H1 (cell line): ENCODE data around the gene RASAL1. TPM values are rescaled to one million over a fixed set of nuclear protein-coding genes. Genes with fewer than 3 reads are reported as not detected.
A peak's percentile ranks its signal among the peaks of the same experiment; 100 is the strongest.

Experiments used
- RAD21 ChIP-seq, 2 experiments: IDR thresholded peaks in 1 of 2; conservative IDR thresholded peaks in 1 of 2; 2 replicates each; pipeline ENCODE4 v1.6.1; 2011; ENCODE audit warnings: low read depth in 2 of 2, low read length in 2 of 2, improper control_type of control experiment in 1 of 2, inconsistent platforms in 1 of 2, mild to moderate bottlenecking in 1 of 2, moderate library complexity in 1 of 2
- RNF2 ChIP-seq: fragments of 200-900, 300-1000 bp; sonication (generic); IDR thresholded peaks from 2 replicates; pipeline ENCODE4 v1.7.1; 2016; ENCODE audit warnings: borderline replicate concordance, low read depth, mild to moderate bottlenecking, antibody characterized with exemption, low read length; ENCODE audit not compliant: poor library complexity, severe bottlenecking; ENCODE audit errors: missing control alignments
- TBP ChIP-seq: IDR thresholded peaks from 2 replicates; pipeline ENCODE4 v1.6.1; 2011; ENCODE audit warnings: low read depth, low read length, improper control_type of control experiment
- TCF12 ChIP-seq: IDR thresholded peaks from 2 replicates; pipeline ENCODE4 v1.6.1; 2011; ENCODE audit warnings: low read depth, mild to moderate bottlenecking, low read length
- polyA plus RNA-seq, 7 experiments: library from polyadenylated mRNA; depleted of rRNA in 3 of 7; stranded (reverse) in 5 of 7; unstranded in 2 of 7; fragments of >200 nt in 5 of 7; fragments of 200-250 nt in 2 of 7; gene quantifications; 1 replicate in 5 of 7; 2 replicates in 1 of 7; 4 replicates in 1 of 7; pipeline versions ENCODE4 v1.2.1 to v1.2.3, GENCODE V29; 2011 to 2013; ENCODE audit warnings: missing spikeins in 2 of 7, mixed read lengths in 2 of 7
- total RNA-seq: library from RNA; stranded (reverse); fragmentation: NEBNext Ultra II Directional; extraction: Animal tissue kit (Norgen Biotek cat#: 25700); gene quantifications from 2 replicates; pipeline ENCODE4 v1.2.1, GENCODE V29; 2021

RASAL1 gene
- total and polyA plus RNA-seq, 2 of the 8 experiments (the other 6 are each of a cell fraction or from before 2014, with no cell fraction given) = 3.7 to 5.0 TPM

DNA sequence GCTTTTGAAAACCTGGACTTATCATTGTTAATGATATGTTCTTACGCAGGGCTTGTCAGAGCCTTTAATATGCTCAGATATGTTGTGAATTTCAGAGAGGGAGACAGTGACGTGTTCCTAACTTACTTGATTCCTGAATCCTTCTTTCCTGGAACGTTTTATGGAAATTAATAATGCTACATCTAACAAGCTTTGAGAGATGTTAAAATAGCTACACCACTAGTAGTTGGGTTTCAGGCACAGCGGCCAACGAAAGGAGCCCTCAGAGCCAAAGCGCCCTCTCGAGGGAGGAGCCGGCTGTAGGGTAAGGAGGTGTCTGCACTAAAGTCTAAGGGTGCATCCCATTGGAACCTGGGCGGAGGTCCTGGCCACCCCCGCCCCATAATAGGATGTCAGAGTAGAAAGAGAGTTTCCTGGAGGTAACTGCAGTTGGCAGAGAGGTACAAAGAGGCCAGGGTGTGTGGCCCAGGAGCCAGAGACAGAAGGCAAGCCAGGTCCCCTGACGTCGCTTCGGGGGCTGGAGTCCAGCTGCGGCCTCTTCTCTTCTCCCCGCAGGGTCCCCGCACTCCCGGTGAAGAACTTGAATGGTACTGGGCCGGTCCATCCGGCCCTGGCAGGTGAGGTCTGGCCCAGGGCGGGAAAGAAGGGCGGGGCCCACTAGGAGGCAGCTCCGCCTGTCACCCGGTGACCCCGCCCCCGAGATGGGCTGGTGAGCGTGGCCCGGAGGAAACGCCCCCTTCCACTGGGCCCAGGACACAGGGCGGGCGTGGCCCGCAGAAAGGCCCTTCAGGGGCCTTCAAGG is 42.8 kb downstream of the RASAL1 start (continued):
- TF ChIP-seq TCF12 (no peak), TBP (0 out of 2 replicates have a peak, but pooled peaks have one; percentile 34), RNF2 (no peak), RAD21 (IDR thresholded peaks at IDR 0.05 in 1 of 2, conservative IDR thresholded peaks at IDR 0.05 in 1 of 2; ENCODE audit: low read depth in 2 of 2, low read length in 2 of 2) (peak; percentile 41 to 56)
